GOT3 (cell line): ENCODE data around the gene BRAF.
"Not testable (repeated sequence)": the region's sequence is repeated elsewhere in the genome, so short reads cannot be mapped to it uniquely, and the experiment has no call there.

ENCODE experiments used
- DNase-seq: peaks from one replicate; lab custom pipeline; 2025; ENCODE audit warnings: mixed read lengths; lab: John Stamatoyannopoulos, UW

The BRAF gene

DNA sequence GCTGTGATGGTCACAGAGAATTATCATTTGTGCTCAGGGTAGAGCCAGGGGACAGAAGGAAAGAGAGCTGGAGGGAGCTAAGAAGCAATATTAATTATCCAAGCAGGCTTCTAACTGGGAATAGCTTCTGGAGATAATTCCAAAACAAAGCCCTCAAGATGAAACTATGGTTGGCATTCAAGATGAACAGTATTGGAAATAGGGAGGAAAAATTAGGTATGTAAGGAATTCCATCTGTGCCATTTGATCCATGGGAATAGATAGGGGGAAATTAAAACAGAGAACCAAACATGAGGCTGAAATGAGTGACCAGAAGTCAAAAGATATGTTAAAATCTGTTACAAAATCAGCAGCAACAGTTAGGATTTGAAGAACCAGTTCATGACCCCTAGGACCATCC, 152.9 kb downstream of the BRAF start:
- DNase-seq, result no peak

DNA sequence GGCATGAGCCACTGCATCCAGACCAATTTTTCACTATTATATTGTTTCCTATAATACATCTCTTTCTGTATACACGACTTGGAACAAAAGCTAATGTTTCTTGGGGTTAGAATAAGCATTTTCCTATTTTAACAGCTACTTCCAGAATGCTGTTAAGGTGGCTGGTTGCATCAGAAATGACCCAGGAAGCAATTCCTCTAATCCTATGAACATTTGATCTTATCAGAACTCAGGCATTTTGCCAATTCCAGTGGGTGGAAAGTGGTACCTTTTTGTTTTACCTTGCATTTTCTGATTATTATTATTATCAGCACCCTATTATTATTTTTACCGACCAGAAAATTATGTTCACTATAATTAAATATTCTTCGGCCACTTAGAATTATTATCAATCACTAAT, 154.9 kb downstream of the BRAF start:
- no peak for DNase-seq

DNA sequence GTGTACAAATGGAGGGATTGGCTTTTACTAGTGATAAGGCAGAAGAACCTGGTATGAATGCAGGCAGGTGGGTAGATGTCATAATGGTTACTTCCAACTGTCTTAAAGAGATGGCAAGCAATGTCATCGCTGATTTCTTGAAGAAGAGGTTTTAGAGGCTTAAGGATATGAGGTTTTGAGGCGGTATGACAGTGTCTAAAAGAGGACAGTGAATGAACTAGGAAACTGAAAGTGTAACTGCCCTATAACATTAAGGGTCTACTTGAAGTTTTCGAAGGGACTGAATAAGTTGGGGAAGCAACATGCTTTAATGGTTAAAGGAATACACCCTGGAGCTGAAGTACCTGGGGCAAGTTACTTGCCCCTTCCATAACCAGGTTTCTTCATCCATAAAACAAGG, 157.3 kb downstream of the BRAF start:
- no peak for DNase-seq

- DNase-seq, result not testable (repeated sequence)
Measured at GRCh38 chr7:140765441-140765840, 159.3 kb downstream of the BRAF start.

- DNase-seq, result not testable (repeated sequence)
Measured at GRCh38 chr7:140763166-140763565, 161.6 kb downstream of the BRAF start.

DNA sequence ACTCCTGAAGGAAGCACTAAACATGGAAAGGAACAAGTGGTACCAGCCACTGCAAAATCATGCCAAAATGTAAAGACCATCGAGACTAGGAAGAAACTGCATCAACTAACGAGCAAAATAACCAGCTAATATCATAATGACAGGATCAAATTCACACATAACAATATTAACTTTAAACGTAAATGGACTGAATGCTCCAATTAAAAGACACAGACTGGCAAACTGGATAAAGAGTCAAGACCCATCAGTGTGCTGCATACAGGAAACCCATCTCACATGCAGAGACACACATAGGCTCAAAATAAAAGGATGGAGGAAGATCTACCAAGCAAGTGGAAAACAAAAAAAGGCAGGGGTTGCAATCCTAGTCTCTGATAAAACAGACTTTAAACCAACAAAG, 163.4 kb downstream of the BRAF start:
- not testable (repeated sequence) for DNase-seq

- no peak for DNase-seq
Measured at GRCh38 chr7:140754506-140754905, 170.2 kb downstream of the BRAF start.

- no peak for DNase-seq
Measured at GRCh38 chr7:140752533-140752932, 172.2 kb downstream of the BRAF start.

DNA sequence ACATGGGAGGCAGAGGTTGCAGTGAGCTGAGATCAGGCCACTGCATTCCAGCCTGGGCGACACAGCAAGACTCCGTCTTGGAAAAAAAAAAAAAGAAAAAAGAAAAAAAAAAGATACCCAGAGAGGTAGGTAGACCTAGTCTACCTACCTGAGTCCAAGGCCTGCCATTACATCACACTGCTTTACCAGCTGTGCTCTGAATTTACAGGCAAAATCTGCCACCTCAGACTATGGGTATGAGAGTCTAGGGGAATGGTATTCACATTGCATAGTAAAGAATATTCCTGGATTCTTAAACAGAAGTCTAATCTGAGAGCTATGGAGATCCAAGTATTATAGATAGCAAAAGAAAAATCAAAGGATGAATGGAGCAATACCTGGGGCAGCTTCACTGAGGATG, 178.0 kb downstream of the BRAF start:
- no peak for DNase-seq

DNA sequence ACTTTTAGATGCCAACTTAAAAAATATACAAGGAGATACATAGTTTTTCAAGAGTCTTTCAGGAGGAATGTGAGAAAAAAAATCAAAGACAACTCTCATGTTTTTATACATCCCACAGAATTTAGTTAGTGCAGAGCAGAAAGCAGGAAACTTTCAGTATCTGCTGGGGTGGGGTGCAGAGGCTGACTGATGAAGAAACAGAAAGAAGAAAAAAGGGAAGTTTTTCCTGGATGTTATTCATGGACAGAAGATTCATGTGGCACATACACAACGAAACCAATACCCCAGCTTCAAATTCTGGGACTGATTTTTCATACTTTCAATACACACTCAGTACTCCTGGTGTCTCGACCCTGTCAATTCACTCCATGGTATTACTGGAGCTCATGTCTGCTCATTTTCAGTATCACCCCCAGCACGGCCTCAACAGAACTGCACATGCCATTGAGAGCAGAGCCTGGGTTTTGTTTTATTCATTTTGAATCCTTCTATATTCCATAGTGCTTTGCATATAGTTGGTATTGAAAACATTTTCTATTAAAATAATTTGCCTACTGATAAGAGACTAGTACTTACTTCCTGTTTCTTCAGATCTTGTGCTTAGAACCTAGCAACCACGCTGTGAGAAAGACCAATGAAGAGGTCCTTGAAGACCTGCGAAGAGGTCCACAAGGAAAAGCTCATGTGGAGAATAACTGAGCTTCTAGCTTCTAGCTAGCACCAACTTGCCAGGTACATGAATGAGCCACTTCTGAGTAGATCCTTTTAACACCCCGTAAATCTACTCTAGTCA, 179.3 kb downstream of the BRAF start:
- DNase-seq, result no peak

- no peak for DNase-seq
Measured at GRCh38 chr7:140744005-140744404, 180.7 kb downstream of the BRAF start.

DNA sequence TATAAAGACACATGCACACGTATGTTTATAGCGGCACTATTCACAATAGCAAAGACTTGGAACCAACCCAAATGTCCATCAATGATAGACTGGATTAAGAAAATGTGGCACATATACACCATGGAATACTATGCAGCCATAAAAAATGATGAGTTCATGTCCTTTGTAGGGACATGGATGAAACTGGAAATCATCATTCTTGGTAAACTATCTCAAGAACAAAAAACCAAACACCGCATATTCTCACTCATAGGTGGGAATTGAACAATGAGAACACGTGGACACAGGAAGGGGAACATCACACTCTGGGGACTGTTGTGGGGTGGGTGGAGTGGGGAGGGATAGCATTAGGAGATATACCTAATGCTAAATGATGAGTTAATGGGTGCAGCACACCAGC, 181.5 kb downstream of the BRAF start:
- not testable (repeated sequence) for DNase-seq

- DNase-seq, result no peak
Measured at GRCh38 chr7:140738280-140738679, 186.4 kb downstream of the BRAF start.

GRCh38 chr7:140734729-140735128, 190.0 kb downstream of the BRAF start:
- DNase-seq, result no peak

GRCh38 chr7:140734096-140734495, 190.6 kb downstream of the BRAF start:
- DNase-seq, result no peak

DNA sequence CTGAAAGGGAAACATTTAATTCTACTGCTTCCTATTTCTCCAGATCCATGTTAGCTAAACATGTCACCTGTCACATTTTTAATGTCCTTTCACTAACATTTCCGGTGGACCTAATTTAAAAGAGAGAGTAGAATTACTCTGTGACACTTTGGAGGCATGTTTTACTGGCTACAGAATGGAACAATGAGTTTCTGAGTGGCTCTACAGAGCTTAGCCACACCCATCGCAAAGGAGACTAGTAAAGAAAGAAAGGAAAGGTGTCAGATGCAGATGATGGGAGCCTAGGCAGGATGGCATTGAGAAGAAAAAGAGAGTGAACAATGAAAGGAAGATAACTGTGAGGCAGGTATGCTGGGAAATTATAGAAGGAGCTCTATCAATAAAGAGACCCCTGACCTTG, 192.3 kb downstream of the BRAF start:
- no peak for DNase-seq

DNA sequence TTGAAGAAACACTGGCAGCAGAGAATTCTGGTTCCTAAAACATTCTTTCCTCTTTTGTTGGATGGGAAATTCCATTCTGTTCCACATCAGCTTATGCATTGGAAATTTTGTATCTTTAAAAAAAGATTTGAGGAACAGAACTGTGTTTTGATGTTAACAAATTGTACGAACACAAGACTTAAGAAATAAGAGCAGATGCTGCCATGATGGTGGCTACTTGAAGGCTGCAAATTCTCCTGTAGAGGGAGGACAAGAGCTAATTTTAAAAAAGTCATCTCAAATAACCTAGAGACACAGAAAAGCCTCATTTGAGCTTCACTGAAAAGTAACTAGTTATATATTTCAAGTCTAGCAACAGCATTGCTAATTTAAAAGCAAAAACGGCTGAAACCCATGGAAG, 198.4 kb downstream of the BRAF start:
- DNase-seq, result no peak

- no peak for DNase-seq
Measured at GRCh38 chr7:140724706-140725105, 200.0 kb downstream of the BRAF start.

- DNase-seq, result no peak
Measured at GRCh38 chr7:140723574-140723973, 201.2 kb downstream of the BRAF start.

- no peak for DNase-seq
Measured at GRCh38 chr7:140723006-140723405, 201.7 kb downstream of the BRAF start.

- no peak for DNase-seq
Measured at GRCh38 chr7:140722254-140722653, 202.5 kb downstream of the BRAF start.

GRCh38 chr7:140719721-140720120, 205.0 kb downstream of the BRAF start:
- DNase-seq, result no peak

DNA sequence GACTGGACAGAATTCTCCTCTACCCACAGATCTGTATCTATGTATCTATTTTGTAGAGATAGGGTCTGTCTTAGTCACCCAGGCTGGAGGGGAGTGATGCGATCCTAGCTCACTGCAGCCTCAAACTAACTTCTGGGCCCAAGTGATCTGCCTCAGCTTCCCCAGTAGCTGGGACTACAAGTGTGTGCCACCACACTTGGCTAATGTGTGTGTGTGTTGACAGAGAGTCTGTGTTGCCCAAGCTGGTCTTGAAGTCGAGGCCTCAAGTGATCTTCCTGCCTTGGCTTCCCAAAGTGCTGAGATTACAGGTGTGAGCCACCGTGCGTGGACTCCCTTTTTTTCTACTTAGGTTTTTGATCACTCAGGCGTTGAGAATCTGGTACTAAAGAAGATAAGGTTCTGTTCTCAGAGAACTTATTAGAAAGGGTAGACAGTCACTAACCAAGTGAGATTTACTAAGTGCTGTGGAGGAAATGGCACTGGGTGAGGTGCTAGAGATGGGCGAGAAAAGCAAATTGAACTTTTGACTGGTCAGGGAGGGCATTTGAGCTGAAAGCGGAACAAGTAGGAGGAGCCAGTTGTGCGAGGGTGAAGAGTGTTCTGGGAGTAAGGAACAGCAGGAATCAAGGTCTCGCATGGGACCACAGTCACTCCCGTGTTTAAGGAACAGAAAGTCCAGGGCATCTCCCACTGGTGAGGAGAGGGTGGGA, 210.2 kb downstream of the BRAF start:
- no peak for DNase-seq

DNA sequence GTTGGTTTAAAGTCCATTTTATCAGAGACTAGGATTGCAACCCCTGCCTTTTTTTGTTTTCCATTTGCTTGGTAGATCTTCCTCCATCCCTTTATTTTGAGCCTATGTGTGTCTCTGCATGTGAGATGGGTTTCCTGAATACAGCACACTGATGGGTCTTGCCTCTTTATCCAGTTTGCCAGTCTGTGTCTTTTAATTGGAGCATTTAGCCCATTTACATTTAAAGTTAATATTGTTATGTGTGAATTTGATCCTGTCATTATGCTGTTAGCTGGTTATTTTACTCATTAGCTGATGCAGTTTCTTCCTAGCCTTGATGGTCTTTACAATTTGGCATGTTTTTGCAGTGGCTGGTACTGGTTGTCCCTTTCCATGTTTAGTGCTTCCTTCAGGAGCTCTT, 212.3 kb downstream of the BRAF start:
- not testable (repeated sequence) for DNase-seq
